SJSA1 (cell line): Measurements from ENCODE around the gene RHBDD1. TPM values are rescaled to one million over a fixed set of nuclear protein-coding genes. Genes with fewer than 3 reads are reported as not detected.
A peak's percentile ranks its signal among the peaks of the same experiment; 100 is the strongest.

Experiments used
- DNase-seq, 2 experiments: peaks; one replicate each; pipeline ENCODE4 v3.0.0-alpha.2; 2015 to 2020; ENCODE audit warnings: low spot score in 2 of 2, low read depth in 1 of 2
- H3K27ac ChIP-seq: fragments of 250-450 bp; sonication (Bioruptor Pico); 2 replicates; pipeline ENCODE4 v1.5.1; 2020; ENCODE audit warnings: mild to moderate bottlenecking, moderate library complexity
- H3K27me3 ChIP-seq: fragments of 250-450 bp; sonication (Bioruptor Pico); replicated peaks from 2 replicates; pipeline ENCODE4 v1.5.1; 2020; ENCODE audit warnings: mild to moderate bottlenecking, moderate library complexity
- H3K36me3 ChIP-seq: fragments of 250-450 bp; sonication (Bioruptor Pico); 2 replicates; pipeline ENCODE4 v1.5.1; 2020; ENCODE audit warnings: mild to moderate bottlenecking
- H3K4me1 ChIP-seq: fragments of 250-450 bp; sonication (Bioruptor Pico); replicated peaks from 2 replicates; pipeline ENCODE4 v1.6.1; 2021; ENCODE audit warnings: mild to moderate bottlenecking
- H3K4me3 ChIP-seq: fragments of 250-450 bp; sonication (Bioruptor Pico); 2 replicates; pipeline ENCODE4 v1.5.1; 2020; ENCODE audit warnings: mild to moderate bottlenecking
- H3K9me3 ChIP-seq: fragments of 250-450 bp; sonication (Bioruptor Pico); replicated peaks from 2 replicates; pipeline ENCODE4 v1.5.1; 2020; ENCODE audit warnings: mild to moderate bottlenecking
- total RNA-seq: library from RNA; depleted of rRNA; stranded (reverse); fragments of >200 nt; shearing (Covaris generic); gene quantifications from 2 replicates; pipeline ENCODE4 v1.2.3, GENCODE V29; 2014

Gene RHBDD1
- total RNA-seq, 1 experiment from 2014 or later: 10.1 TPM

DNA sequence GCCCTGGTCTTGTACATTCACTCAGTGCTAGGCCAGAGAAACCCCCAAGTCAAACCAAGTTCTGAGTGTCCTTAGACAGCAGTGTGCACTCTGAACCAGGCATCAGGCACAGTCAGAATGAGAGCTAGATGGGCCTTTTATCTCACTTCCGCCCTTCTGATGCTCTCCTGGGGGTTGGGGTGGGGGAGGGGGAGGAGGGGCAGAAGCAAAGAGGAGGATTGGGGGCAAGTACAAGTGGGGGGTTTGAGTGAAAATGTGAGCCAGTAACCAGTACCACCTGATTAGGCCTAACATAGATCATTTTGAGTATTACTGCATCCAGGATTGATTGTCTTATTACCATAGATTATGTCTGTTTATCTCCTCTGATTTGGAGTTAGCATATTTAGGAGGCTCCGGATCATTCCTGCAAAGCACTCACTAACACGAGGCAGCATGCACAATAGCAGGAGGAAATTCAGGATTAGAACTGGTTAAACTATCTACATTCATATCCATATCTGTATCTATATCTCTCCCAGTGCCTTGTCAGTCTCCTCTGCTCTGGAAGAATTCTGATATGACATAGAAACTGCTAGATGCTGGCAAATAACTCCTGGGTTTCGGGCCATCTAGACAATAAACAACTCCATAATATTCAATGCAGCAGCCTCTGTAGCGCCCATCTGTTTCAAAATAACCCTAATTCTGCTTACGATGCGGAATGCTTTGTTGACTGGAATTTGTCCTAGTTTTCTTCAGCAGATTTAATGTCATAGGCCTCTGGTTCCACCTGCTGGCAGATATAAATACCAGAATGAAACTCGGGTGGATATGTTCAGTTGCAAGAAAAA is 149.1 kb downstream of the RHBDD1 start:
- Histone ChIP-seq H3K4me3 (no peak overlapping the region), H3K4me1 (peaks cover 3% of the 10 kb centered on the region; the same call in 1 of the 2 replicates), H3K9me3 (no peaks in the 10 kb centered on the region), H3K36me3 (no peaks in the 10 kb centered on the region), H3K27me3 (no peaks in the 10 kb centered on the region), H3K27ac (no peak overlapping the region)
- peak in 1 of 2 experiments; percentile 67 for DNase-seq

DNA sequence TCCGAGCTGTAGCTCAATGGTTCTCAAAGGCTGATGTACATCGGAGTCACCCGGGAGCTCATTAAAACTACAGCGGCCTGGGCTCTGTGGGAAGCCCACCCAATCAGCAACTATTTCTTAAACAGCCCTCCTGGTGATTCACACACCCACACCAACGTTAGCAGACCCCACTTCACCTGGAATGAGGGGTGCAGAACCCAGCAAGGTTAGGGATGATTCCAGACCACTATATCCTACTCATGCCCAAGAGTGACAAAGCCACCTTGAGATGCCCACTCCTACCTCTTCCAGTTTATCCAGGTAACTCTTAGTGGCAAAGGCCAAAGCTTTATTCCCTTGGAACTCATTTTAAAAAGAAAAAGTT is 149.7 kb downstream of the RHBDD1 start:
- H3K9me3 ChIP-seq: no peaks in the 10 kb centered on the region
- no peaks in the 10 kb centered on the region for H3K27me3 ChIP-seq
- no peak overlapping the region for H3K4me3 ChIP-seq
- no peaks in the 10 kb centered on the region for H3K36me3 ChIP-seq
- no peak for DNase-seq
- no peak overlapping the region for H3K27ac ChIP-seq
- H3K4me1 ChIP-seq: peaks cover 3% of the 10 kb centered on the region; the same call in 1 of the 2 replicates

DNA sequence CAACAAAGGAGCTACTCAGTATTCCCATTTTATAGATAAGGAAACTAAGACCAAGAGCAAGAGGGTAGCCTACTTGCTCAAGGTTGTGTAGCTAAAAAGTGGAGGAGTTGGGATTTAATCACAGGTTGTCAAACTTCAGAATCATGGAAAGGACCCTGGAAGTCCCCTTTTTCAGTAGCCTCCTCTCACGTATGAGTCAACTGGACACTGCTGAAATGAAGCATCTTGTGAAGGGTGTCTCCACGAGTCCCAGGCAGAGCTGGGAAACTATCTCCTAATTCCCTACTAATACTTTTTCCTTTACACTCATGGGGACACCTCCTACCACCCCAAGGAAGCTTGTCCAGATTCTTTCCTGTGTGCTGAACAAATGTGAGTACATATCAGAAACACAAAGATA is 155.8 kb downstream of the RHBDD1 start:
- no peaks in the 10 kb centered on the region for H3K27me3 ChIP-seq
- no peaks in the 10 kb centered on the region for H3K36me3 ChIP-seq
- no peak overlapping the region for H3K27ac ChIP-seq
- no peaks in the 10 kb centered on the region for H3K9me3 ChIP-seq
- no peaks in the 10 kb centered on the region for H3K4me1 ChIP-seq
- no peak for DNase-seq
- no peak overlapping the region for H3K4me3 ChIP-seq

DNA sequence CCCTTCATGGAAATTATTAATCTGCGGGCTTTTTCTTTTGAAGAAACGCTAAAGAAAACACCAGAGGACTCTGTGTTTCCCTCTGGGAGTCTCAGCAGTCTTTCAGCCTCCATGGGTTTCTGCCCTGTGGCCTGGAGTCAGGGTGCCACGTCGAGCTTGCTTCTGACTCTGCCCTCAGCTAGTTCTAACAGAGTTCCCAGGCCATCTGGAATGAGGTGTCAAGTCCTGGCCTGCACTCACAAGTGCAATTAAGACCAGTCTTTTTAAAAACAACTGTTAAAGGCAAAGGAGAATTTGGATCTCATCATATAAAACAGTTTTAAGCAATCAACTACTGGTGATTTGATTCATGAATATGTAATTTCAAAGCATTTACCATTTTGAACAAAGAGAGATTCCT is 157.3 kb downstream of the RHBDD1 start:
- H3K27me3 ChIP-seq: no peaks in the 10 kb centered on the region
- H3K27ac ChIP-seq: no peak overlapping the region
- H3K4me1 ChIP-seq: no peaks in the 10 kb centered on the region
- no peaks in the 10 kb centered on the region for H3K36me3 ChIP-seq
- no peak overlapping the region for H3K4me3 ChIP-seq
- DNase-seq: no peak
- H3K9me3 ChIP-seq: no peaks in the 10 kb centered on the region

DNA sequence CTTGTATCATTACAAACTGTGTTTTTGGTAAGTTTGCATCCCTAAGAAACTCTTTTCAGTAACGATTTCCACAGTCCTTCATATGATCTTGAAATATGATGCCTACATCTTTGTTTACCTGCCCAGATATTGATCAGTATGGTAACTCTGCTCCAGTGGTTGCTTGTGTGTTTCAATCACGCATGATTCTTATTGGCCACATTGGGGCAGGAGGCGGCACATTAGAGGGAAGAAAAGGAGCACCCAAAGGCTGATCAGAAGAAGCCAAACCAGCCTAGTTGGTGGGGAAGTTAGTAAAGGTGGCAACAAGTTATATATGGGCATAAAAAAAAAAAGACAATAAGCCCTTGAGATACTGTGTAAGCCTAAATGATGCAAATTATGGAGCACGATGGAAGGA is 158.9 kb downstream of the RHBDD1 start:
- no peaks in the 10 kb centered on the region for H3K9me3 ChIP-seq
- H3K27me3 ChIP-seq: no peaks in the 10 kb centered on the region
- no peaks in the 10 kb centered on the region for H3K36me3 ChIP-seq
- H3K27ac ChIP-seq: no peak overlapping the region
- no peaks in the 10 kb centered on the region for H3K4me1 ChIP-seq
- H3K4me3 ChIP-seq: no peak overlapping the region
- no peak for DNase-seq

DNA sequence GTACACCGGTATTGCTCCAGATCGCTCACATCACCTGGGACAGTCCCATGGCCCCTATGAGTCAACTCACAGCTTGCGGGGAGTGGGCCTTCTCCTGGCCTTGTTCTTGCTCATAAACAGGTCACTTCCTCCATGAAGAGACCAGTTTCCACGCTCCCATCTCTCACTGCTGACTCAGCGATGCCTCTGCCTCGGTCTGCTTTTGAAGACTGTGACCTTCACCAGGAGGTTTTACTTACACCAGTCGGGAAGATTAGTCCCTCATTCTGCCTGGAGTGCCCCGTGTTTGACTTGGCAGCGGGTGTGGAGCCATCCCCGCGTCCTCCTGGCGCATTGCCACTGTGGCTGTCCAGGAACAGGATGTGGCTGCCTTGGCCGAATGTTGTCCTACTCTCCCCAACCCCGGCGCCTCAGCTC is 159.8 kb downstream of the RHBDD1 start:
- Histone ChIP-seq H3K4me3 (no peak overlapping the region), H3K4me1 (no peaks in the 10 kb centered on the region), H3K27me3 (no peaks in the 10 kb centered on the region), H3K9me3 (no peaks in the 10 kb centered on the region), H3K36me3 (no peaks in the 10 kb centered on the region), H3K27ac (no peak overlapping the region)
- DNase-seq: peak in 1 of 2 experiments; percentile 16

DNA sequence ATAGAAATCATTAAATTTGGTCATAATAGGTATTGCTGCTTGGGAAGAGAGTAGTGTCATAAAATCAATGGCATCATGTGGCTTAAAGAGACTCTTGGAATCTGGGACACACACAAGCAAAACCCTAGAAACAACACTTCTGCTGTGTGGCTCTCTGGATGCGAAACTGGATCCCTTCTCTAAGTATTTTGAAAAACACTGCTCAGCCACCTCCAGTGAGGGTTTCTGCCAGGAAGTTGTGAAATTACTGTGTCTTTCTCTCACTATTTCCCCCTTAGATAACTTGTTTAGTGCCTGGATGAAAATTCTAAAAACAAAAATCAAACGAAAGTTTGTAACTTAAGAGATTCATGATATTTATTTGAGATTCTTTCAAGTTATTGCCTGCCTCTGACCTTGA is 163.8 kb downstream of the RHBDD1 start:
- Histone ChIP-seq H3K9me3 (no peaks in the 10 kb centered on the region), H3K27ac (no peak overlapping the region), H3K4me3 (no peak overlapping the region), H3K27me3 (no peaks in the 10 kb centered on the region), H3K4me1 (no peaks in the 10 kb centered on the region), H3K36me3 (no peaks in the 10 kb centered on the region)
- no peak for DNase-seq

DNA sequence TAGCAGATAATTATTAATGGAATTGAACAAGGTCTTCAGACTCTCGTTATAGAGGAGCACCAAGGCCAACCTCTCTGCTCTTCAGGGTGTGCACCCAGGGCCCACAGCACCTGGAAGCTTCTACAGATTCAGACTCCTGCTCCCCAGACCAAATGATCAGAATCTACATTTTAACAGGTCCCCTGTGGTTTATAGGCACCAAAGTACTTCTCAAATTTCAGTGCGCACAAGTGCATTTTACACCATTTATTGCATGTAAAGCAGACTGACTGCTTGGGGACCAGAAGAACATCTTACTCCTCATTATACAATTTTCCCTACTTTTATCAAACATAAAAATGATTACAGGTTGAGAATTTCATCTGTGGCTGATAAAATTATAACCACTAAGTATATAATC is 164.3 kb downstream of the RHBDD1 start:
- Histone ChIP-seq H3K4me1 (no peaks in the 10 kb centered on the region), H3K36me3 (no peaks in the 10 kb centered on the region), H3K27me3 (no peaks in the 10 kb centered on the region)

DNA sequence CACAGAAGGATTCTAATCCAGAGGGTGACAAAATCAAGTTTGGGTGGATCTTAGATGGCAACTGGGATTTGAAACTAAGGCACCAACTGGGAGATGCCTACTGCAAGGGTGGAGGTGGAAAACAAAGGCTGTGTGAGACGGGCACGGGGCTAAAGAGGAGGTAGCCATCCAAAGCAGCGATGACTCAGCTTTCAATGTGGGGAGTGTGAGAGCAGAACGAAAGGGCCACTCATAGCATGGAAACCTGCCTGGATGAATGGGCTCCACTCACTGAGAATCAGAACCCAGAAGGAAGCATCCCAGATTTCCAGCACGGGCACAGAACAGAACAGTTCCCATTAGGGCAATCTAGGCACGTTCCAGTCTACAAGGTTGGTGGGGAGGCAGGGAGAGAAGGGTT is 168.6 kb downstream of the RHBDD1 start:
- H3K27ac ChIP-seq: no peak overlapping the region
- no peaks in the 10 kb centered on the region for H3K27me3 ChIP-seq
- H3K36me3 ChIP-seq: no peaks in the 10 kb centered on the region
- H3K4me1 ChIP-seq: no peaks in the 10 kb centered on the region
- H3K9me3 ChIP-seq: no peaks in the 10 kb centered on the region
- no peak overlapping the region for H3K4me3 ChIP-seq
- DNase-seq: no peak

More for the DNA sequence above, 164.3 kb downstream of the RHBDD1 start:
- no peak overlapping the region for H3K27ac ChIP-seq
- no peak overlapping the region for H3K4me3 ChIP-seq
- DNase-seq: no peak
- no peaks in the 10 kb centered on the region for H3K9me3 ChIP-seq

DNA sequence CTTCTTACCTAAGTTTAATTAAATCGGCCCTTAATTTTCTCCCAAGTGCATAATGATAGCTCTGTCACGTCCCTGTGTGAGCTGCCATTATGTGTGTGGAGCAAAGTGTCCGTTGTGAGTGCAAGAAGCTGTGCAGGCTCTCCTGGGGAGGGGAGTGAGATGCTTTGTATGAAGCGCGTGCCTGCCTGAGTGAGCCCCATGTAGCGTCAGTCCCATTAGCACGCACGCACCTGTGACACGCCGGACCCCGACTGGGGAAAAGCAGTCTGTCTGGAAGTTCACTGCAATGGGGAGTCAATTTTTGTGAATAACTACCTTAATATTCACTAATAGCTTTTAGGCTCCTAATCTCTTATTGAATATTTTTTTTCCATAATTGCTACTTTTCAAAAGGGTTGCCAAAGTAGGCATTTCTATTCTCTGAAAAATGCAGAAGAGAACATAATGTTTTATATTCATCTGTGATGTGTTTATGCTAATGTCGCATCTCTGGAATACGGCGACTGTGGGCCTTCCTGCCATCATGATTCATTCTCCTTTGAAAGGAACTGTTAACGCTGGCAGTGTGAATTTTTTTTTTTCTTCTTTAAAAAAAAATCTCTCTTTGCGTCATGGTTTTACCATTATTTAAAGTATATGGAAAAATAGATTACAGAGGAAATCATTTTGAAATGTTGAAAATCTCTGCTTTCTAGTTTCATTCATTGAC is 170.5 kb downstream of the RHBDD1 start:
- Histone ChIP-seq H3K27me3 (no peaks in the 10 kb centered on the region), H3K4me3 (no peak overlapping the region), H3K36me3 (no peaks in the 10 kb centered on the region), H3K4me1 (no peaks in the 10 kb centered on the region), H3K9me3 (no peaks in the 10 kb centered on the region), H3K27ac (no peak overlapping the region)
- no peak for DNase-seq

DNA sequence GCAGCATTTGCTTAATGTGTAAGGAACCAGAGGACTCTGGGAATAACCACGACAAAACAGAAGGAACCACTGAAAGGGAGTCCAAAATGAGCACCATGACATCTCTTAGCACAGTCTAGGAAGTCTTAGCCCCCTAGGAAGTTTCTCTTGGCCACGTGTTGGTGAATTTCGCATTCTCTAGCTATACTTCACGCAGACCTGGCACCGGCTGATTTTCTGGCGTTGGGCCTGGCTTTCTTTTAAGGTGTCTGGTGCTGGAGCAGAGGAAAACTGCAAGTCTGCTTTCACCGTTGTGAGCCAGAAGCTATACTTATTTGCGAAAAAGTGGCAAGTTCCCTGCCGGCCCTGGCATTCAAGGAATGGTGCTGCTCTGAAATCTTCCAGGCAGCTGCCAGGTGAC is 171.3 kb downstream of the RHBDD1 start:
- no peak overlapping the region for H3K4me3 ChIP-seq
- no peak for DNase-seq
- H3K4me1 ChIP-seq: no peaks in the 10 kb centered on the region
- H3K27me3 ChIP-seq: no peaks in the 10 kb centered on the region
- H3K27ac ChIP-seq: no peak overlapping the region
- no peaks in the 10 kb centered on the region for H3K9me3 ChIP-seq
- H3K36me3 ChIP-seq: no peaks in the 10 kb centered on the region

DNA sequence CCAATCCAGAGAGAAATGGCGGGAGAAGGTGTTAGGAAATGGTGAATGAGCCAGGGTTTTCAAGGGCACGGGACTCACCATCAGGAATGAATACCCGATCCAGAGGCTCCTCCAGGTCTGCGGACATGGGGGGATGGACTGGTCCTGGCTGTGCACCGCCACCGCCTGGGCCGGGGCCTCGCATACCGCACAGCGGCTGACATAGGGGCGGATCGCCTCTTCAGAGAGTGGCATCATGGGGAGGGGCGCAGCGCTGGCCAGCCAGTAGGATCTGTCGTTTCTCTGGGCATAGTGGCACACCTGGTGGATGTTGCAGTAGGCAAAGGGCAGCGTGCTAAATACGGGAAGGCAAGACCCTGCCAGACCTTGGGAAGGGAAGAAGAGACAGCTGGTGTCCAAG is 172.1 kb downstream of the RHBDD1 start:
- H3K27ac ChIP-seq: no peak overlapping the region
- H3K27me3 ChIP-seq: no peaks in the 10 kb centered on the region
- no peak overlapping the region for H3K4me3 ChIP-seq
- H3K36me3 ChIP-seq: no peaks in the 10 kb centered on the region
- H3K9me3 ChIP-seq: no peaks in the 10 kb centered on the region
- no peaks in the 10 kb centered on the region for H3K4me1 ChIP-seq
- DNase-seq: no peak

DNA sequence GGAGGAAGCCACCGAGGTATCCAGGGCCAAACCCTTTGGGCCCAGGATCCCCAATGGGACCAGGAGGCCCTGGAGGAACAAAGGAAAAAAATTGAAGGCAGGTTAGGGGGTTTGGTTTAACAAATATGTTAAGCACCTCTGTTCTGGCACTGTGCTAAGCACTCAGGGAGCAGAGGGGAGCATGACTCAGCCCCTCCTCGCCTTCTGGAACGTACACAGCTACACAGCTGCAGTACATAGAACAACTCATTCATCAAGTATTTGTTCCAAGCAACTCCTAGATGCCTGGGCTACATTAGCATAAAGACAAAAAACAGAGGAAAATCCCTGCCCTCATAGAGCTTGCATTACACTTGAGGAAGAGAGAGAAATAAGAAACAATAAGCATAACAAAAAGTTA is 174.6 kb downstream of the RHBDD1 start:
- no peaks in the 10 kb centered on the region for H3K36me3 ChIP-seq
- no peaks in the 10 kb centered on the region for H3K4me1 ChIP-seq
- no peak overlapping the region for H3K27ac ChIP-seq
- no peaks in the 10 kb centered on the region for H3K27me3 ChIP-seq
- H3K4me3 ChIP-seq: no peak overlapping the region
- H3K9me3 ChIP-seq: no peaks in the 10 kb centered on the region
- no peak for DNase-seq

DNA sequence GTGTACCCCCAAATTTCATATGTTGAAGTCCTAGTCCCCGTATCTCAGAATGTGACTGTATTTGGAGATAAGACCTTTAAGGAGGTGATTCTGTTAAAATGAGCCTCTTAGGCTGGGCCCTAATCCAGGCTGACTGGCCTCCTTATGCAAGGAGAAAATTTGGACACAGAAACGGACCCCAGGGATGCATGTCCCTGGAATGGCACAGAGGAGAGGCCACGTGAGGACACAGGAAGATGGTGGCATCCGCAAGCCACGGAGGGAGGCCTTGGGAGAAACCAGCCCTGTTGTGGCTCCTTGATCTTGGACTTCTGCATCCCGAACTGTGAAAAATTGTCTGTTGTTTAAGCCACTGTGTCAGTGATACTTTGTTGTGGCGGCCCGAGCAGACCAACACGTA is 177.5 kb downstream of the RHBDD1 start:
- DNase-seq: no peak
- H3K27me3 ChIP-seq: no peaks in the 10 kb centered on the region
- H3K27ac ChIP-seq: no peak overlapping the region
- no peak overlapping the region for H3K4me3 ChIP-seq
- H3K9me3 ChIP-seq: no peaks in the 10 kb centered on the region
- no peaks in the 10 kb centered on the region for H3K36me3 ChIP-seq
- H3K4me1 ChIP-seq: no peaks in the 10 kb centered on the region
